ENCODE results near the gene RNU6-7. TPM values are rescaled to one million over a fixed set of nuclear protein-coding genes. Genes with fewer than 3 reads are reported as not detected.

RNU6-7 gene
- total RNA-seq, 2 donors from 2014 or later = not detected

- peak overlapping the region; percentile 4 for H3K9ac ChIP-seq (ENCODE audit: extremely low read depth, low read length, poor library complexity, severe bottlenecking)
- H3K36me3 Mint-ChIP-seq (ENCODE audit: low read depth) = no peaks in the 10 kb centered on the region
- DNase-seq = peak; percentile 79
- H3K27me3 ChIP-seq (ENCODE audit: control insufficient read depth, insufficient read depth, low read length, poor library complexity, severe bottlenecking) = no peaks in the 10 kb centered on the region
- H3K4me3 Mint-ChIP-seq = no peak overlapping the region
- peak overlapping the region; percentile 7 for H3K4me3 ChIP-seq (ENCODE audit: low read length)
- no peaks in the 10 kb centered on the region for H3K9me3 ChIP-seq (ENCODE audit: control insufficient read depth, low read length)
- TF ChIP-seq CTCF (conservative IDR thresholded peaks at IDR 0.05) = peak; percentile 61
- peak overlapping the region; percentile 57 for H3K27ac Mint-ChIP-seq
- 38% methylated on average over 4 of the region's 4 CpGs; no CpG with 5 or more reads in 1 of the 2 experiments for WGBS, 2 experiments (ENCODE audit: insufficient coverage in 1 of 2, insufficient read length in 1 of 2)
- peaks cover 35% of the 10 kb centered on the region for H3K4me1 Mint-ChIP-seq
- no peak overlapping the region for H3K27ac ChIP-seq (ENCODE audit: low read depth, low read length)
- no peaks in the 10 kb centered on the region for H3K36me3 ChIP-seq (ENCODE audit: control insufficient read depth, insufficient read depth, low read length)
- peaks cover 2% of the 10 kb centered on the region for H3K4me1 ChIP-seq (ENCODE audit: control insufficient read depth, insufficient read depth, low read length)
- H3K27me3 Mint-ChIP-seq (ENCODE audit: insufficient read depth) = peaks cover under 1% of the 10 kb centered on the region
- H3K9me3 Mint-ChIP-seq = no peaks in the 10 kb centered on the region
Measured at GRCh38 chr14:32205984-32206383, 4.1 kb downstream of the RNU6-7 start.

DNA sequence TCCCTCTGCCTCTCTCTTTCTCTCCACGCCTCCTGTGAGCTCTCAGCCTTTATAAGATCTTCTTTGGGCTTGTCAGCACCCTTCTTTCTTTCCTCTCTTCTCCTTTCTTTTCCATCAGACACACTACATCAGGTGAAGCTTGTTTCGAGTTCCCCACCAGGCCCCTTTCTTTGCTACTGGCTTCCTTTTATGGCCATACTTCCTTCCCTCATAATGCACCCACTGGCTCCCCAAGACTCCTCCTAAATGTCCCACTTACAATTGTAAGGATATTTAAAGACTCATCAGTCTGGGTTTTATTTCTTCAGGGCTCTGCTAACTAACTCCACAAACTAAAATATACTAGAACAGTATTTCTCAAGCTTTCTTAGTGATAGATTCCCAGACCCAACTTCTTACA is 4.7 kb downstream of the RNU6-7 start:
- no peaks in the 10 kb centered on the region for H3K27me3 Mint-ChIP-seq (ENCODE audit: insufficient read depth)
- no peak for DNase-seq
- H3K9me3 Mint-ChIP-seq = no peaks in the 10 kb centered on the region
- no peaks in the 10 kb centered on the region for H3K27me3 ChIP-seq (ENCODE audit: control insufficient read depth, insufficient read depth, low read length, poor library complexity, severe bottlenecking)
- WGBS, 2 experiments (ENCODE audit: insufficient coverage in 1 of 2, insufficient read length in 1 of 2) = 82 to 86% methylated on average over 1 to 2 of the region's 2 CpGs
- no peaks in the 10 kb centered on the region for H3K36me3 ChIP-seq (ENCODE audit: control insufficient read depth, insufficient read depth, low read length)
- peaks cover 2% of the 10 kb centered on the region for H3K4me1 ChIP-seq (ENCODE audit: control insufficient read depth, insufficient read depth, low read length)
- no peaks in the 10 kb centered on the region for H3K36me3 Mint-ChIP-seq (ENCODE audit: low read depth)
- TF ChIP-seq CTCF (conservative IDR thresholded peaks at IDR 0.05) = no peak
- peak overlapping the region; percentile 57 for H3K27ac Mint-ChIP-seq
- H3K4me3 Mint-ChIP-seq = no peak overlapping the region
- no peaks in the 10 kb centered on the region for H3K9me3 ChIP-seq (ENCODE audit: control insufficient read depth, low read length)
- peak overlapping the region; percentile 7 for H3K4me3 ChIP-seq (ENCODE audit: low read length)
- H3K4me1 Mint-ChIP-seq = peaks cover 35% of the 10 kb centered on the region
- H3K9ac ChIP-seq (ENCODE audit: extremely low read depth, low read length, poor library complexity, severe bottlenecking) = peak overlapping the region; percentile 4
- no peak overlapping the region for H3K27ac ChIP-seq (ENCODE audit: low read depth, low read length)

GRCh38 chr14:32208490-32208889 is 6.6 kb downstream of the RNU6-7 start:
- no peaks in the 10 kb centered on the region for H3K36me3 Mint-ChIP-seq (ENCODE audit: low read depth)
- no peak overlapping the region for H3K27ac ChIP-seq (ENCODE audit: low read depth, low read length)
- H3K9me3 ChIP-seq (ENCODE audit: control insufficient read depth, low read length) = no peaks in the 10 kb centered on the region
- no peaks in the 10 kb centered on the region for H3K9me3 Mint-ChIP-seq
- no peak overlapping the region for H3K4me3 Mint-ChIP-seq
- H3K4me3 ChIP-seq (ENCODE audit: low read length) = no peak overlapping the region
- H3K4me1 Mint-ChIP-seq = peaks cover 27% of the 10 kb centered on the region
- H3K27ac Mint-ChIP-seq = no peak overlapping the region
- H3K4me1 ChIP-seq (ENCODE audit: control insufficient read depth, insufficient read depth, low read length) = peaks cover 2% of the 10 kb centered on the region
- 100% methylated on average over 3 of the region's 3 CpGs; no CpG with 5 or more reads in 1 of the 2 experiments for WGBS, 2 experiments (ENCODE audit: insufficient coverage in 1 of 2, insufficient read length in 1 of 2)
- no peaks in the 10 kb centered on the region for H3K27me3 ChIP-seq (ENCODE audit: control insufficient read depth, insufficient read depth, low read length, poor library complexity, severe bottlenecking)
- H3K9ac ChIP-seq (ENCODE audit: extremely low read depth, low read length, poor library complexity, severe bottlenecking) = no peak overlapping the region
- H3K36me3 ChIP-seq (ENCODE audit: control insufficient read depth, insufficient read depth, low read length) = no peaks in the 10 kb centered on the region
- DNase-seq = no peak
- TF ChIP-seq CTCF (conservative IDR thresholded peaks at IDR 0.05) = no peak
- H3K27me3 Mint-ChIP-seq (ENCODE audit: insufficient read depth) = no peaks in the 10 kb centered on the region

Data from endodermal cell (in vitro differentiated cells).